ENCODE results near the gene MAP4. TPM values are rescaled to one million over a fixed set of nuclear protein-coding genes. Genes with fewer than 3 reads are reported as not detected.

MAP4 gene
- total and polyA plus RNA-seq, 2 donors (not counting 3 experiments of a cell fraction or from before 2014, with no cell fraction given) = 121 to 290 TPM

DNA sequence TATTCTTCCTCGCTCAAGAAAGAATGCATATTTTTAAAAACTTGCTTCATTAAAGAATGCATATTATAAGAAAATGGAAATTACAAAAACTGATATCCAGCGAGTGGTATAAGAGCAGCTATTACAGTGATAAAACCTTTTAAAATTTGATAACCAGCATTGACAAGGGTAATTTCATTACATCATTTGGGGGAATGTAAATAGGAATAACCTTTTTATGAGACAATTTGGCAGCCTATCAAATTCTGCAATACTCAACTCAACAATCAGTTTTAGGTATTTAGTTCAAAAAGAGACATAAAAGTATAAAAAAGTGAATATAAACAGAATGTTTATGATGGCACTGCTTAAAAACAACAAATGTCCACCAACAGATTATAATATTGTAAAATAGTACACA is 35.4 kb downstream of the MAP4 start:
- Histone ChIP-seq H3K9me1 (replicated peaks; ENCODE audit: control insufficient read depth, extremely low read depth, insufficient read depth, low read length) (no peaks in the 10 kb centered on the region), H3K4me3 (replicated peaks in 1 of 3; ENCODE audit: insufficient read depth in 1 of 3, low read depth in 1 of 3, low read length in 3 of 3) (no peak overlapping the region), H3K36me3 (ENCODE audit: control insufficient read depth in 2 of 2, extremely low read depth in 1 of 2, insufficient read depth in 2 of 2, low read length in 2 of 2) (peaks cover 0 to 2% of the 10 kb centered on the region in 2 experiments), H3K4me1 (ENCODE audit: control insufficient read depth, extremely low read depth, insufficient read depth, low read length) (peaks cover 19% of the 10 kb centered on the region), H3K79me2 (ENCODE audit: control insufficient read depth, insufficient read depth, low read length) (peaks cover 50% of the 10 kb centered on the region), H3K4me2 (ENCODE audit: insufficient read depth, low read length) (no peak overlapping the region), H4K20me1 (replicated peaks; ENCODE audit: control insufficient read depth, extremely low read depth, insufficient read depth, low read length) (peaks cover 12% of the 10 kb centered on the region), H3K9me3 (replicated peaks; ENCODE audit: control insufficient read depth, insufficient read depth, low read length) (no peaks in the 10 kb centered on the region), H2AFZ (ENCODE audit: low read depth, low read length) (no peak overlapping the region), H3K9ac (replicated peaks; ENCODE audit: extremely low read depth, insufficient read depth, low read length) (no peak overlapping the region), H3K27ac (ENCODE audit: insufficient read depth, low read depth, low read length) (no peak overlapping the region), H3K27me3 (ENCODE audit: control insufficient read depth in 2 of 2, insufficient read depth in 2 of 2, low read length in 2 of 2) (no peaks in the 10 kb centered on the region)
- intact Hi-C loops (cut with micrococcal nuclease) = no loop called here
- no TSS peak for BruUV-seq (replicated peaks)
- DNase-seq (ENCODE audit: low read depth, low spot score) (no peak), FAIRE-seq (no peak)
- dilution Hi-C loops (cut with MboI; ENCODE audit: extremely low pct_ligation_motif_present, low sequenced_read_pairs) = no loop called here
- CTCF ChIA-PET = interaction anchor here (0.7 to 2.6 kb wide), 3 partner anchors 9 to 143 kb away, joined by 3 to 16 read pairs (median 3); no protein-coding TSS in a partner anchor
- POLR2A ChIA-PET = interaction anchor here (0.6 kb wide), 1 partner anchor 70 kb away, joined by 3 read pairs; no protein-coding TSS in a partner anchor
- TF ChIP-seq CTCF (IDR thresholded peaks at IDR 0.05; ENCODE audit: extremely low read depth in 1 of 2, insufficient read depth in 1 of 2, low read depth in 1 of 2, low read length in 2 of 2) = no peak
- no peak for TF ChIP-seq MYC (IDR thresholded peaks at IDR 0.05; ENCODE audit: low read depth, low read length)
- TF ChIP-seq, protein P1, sequence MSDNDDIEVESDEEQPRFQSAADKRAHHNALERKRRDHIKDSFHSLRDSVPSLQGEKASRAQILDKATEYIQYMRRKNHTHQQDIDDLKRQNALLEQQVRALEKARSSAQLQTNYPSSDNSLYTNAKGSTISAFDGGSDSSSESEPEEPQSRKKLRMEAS (IDR thresholded peaks at IDR 0.05; ENCODE audit: insufficient read depth, insufficient read length) = no peak
- no peak for TF ChIP-seq JUN (IDR thresholded peaks at IDR 0.05; ENCODE audit: borderline replicate concordance, insufficient read depth, insufficient read length, low read depth)
- TF ChIP-seq EZH2 (IDR thresholded peaks at IDR 0.05; ENCODE audit: borderline replicate concordance, low read depth, low read length, severe bottlenecking) = no peak
- no peak for TF ChIP-seq POLR2A (IDR thresholded peaks at IDR 0.05; ENCODE audit: low read depth, low read length)
- no peak for TF ChIP-seq FOS (IDR thresholded peaks at IDR 0.05; ENCODE audit: borderline replicate concordance, insufficient read depth, low read length)
- TF ChIP-seq POLR2AphosphoS5 (IDR thresholded peaks at IDR 0.05; ENCODE audit: insufficient read depth, low read depth, low read length) = no peak
- TF ChIP-seq GATA2 (IDR thresholded peaks at IDR 0.05; ENCODE audit: insufficient read depth, insufficient read length, low read depth, low read length) = no peak

Data from endothelial cell of umbilical vein (primary cell).